H9 (cell line): Measurements from ENCODE around the gene DCN. TPM values are rescaled to one million over a fixed set of nuclear protein-coding genes. Genes with fewer than 3 reads are reported as not detected.

Source experiments
- DNase-seq: peaks from one replicate; pipeline ENCODE4 v3.0.0-alpha.2; 2017
- H2AFZ ChIP-seq: one replicate; pipeline ENCODE4 v1.6.1; 2013; ENCODE audit warnings: mild to moderate bottlenecking, low read length, control low read depth, moderate library complexity
- H2AK5ac ChIP-seq: 2 replicates; pipeline ENCODE4 v1.6.1; 2013; ENCODE audit warnings: low read length, control low read depth, mixed read lengths; ENCODE audit not compliant: insufficient read length
- H2BK120ac ChIP-seq: one replicate; pipeline ENCODE4 v1.6.1; 2013; ENCODE audit warnings: low read depth, mild to moderate bottlenecking, low read length, control low read depth, inconsistent platforms; ENCODE audit not compliant: poor library complexity, severe bottlenecking
- H2BK12ac ChIP-seq: 2 replicates; pipeline ENCODE4 v1.6.1; 2013; ENCODE audit warnings: low read length, control low read depth, mixed read lengths, low read depth; ENCODE audit not compliant: insufficient read length
- H2BK15ac ChIP-seq: 2 replicates; pipeline ENCODE4 v1.6.1; 2013; ENCODE audit warnings: low read depth, low read length, control low read depth
- H2BK20ac ChIP-seq: one replicate; pipeline ENCODE4 v1.6.1; 2013; ENCODE audit warnings: low read depth, mild to moderate bottlenecking, low read length, control low read depth, inconsistent platforms; ENCODE audit not compliant: poor library complexity, severe bottlenecking
- H2BK5ac ChIP-seq: 2 replicates; pipeline ENCODE4 v1.6.1; 2013; ENCODE audit warnings: low read length, control low read depth, mixed read lengths; ENCODE audit not compliant: insufficient read length
- H3K14ac ChIP-seq: 2 replicates; pipeline ENCODE4 v1.6.1; 2013; ENCODE audit warnings: low read length, control low read depth; ENCODE audit not compliant: insufficient read depth
- H3K18ac ChIP-seq: 2 replicates; pipeline ENCODE4 v1.6.1; 2013; ENCODE audit warnings: low read depth, mild to moderate bottlenecking, mixed read lengths, low read length, control low read depth; ENCODE audit not compliant: insufficient read length
- H3K23ac ChIP-seq: 2 replicates; pipeline ENCODE4 v1.6.1; 2013; ENCODE audit warnings: low read length, control low read depth, mixed read lengths, low read depth; ENCODE audit not compliant: insufficient read length
- H3K23me2 ChIP-seq: 2 replicates; pipeline ENCODE4 v1.6.1; 2013; ENCODE audit warnings: low read depth, mild to moderate bottlenecking, mixed read lengths, low read length, control low read depth; ENCODE audit not compliant: insufficient read length, poor library complexity, severe bottlenecking
- H3K27ac ChIP-seq: 2 replicates; pipeline ENCODE4 v1.5.1; 2013; ENCODE audit warnings: low read length, control low read depth, mixed read lengths, low read depth; ENCODE audit not compliant: insufficient read length
- H3K27me3 ChIP-seq: 2 replicates; pipeline ENCODE4 v1.6.1; 2013; ENCODE audit warnings: low read length, control low read depth, inconsistent platforms; ENCODE audit not compliant: insufficient read depth
- H3K4ac ChIP-seq: 2 replicates; pipeline ENCODE4 v1.6.1; 2013; ENCODE audit warnings: low read depth, mild to moderate bottlenecking, control low read depth, inconsistent platforms, low read length, moderate library complexity
- H3K4me1 ChIP-seq: 2 replicates; pipeline ENCODE4 v1.6.1; 2013; ENCODE audit warnings: low read length, control low read depth, inconsistent platforms; ENCODE audit not compliant: insufficient read depth
- H3K4me2 ChIP-seq: 2 replicates; pipeline ENCODE4 v1.6.1; 2013; ENCODE audit warnings: low read length, control low read depth, mixed read lengths; ENCODE audit not compliant: insufficient read length, insufficient read depth
- H3K56ac ChIP-seq: 2 replicates; pipeline ENCODE4 v1.6.1; 2013; ENCODE audit warnings: low read depth, mild to moderate bottlenecking, mixed read lengths, low read length, control low read depth; ENCODE audit not compliant: insufficient read length
- H3K79me1 ChIP-seq: 2 replicates; pipeline ENCODE4 v1.6.1; 2013; ENCODE audit warnings: low read depth, mild to moderate bottlenecking, moderate library complexity, low read length, control low read depth, inconsistent platforms; ENCODE audit not compliant: insufficient read depth, poor library complexity, severe bottlenecking
- H3K79me2 ChIP-seq: 2 replicates; pipeline ENCODE4 v1.6.1; 2013; ENCODE audit warnings: low read length, control low read depth, inconsistent platforms; ENCODE audit not compliant: insufficient read depth
- H3K9ac ChIP-seq: 2 replicates; pipeline ENCODE4 v1.6.1; 2013; ENCODE audit warnings: low read length, control low read depth, mixed read lengths; ENCODE audit not compliant: insufficient read length; ENCODE audit errors: extremely low read depth
- H3K9me3 ChIP-seq: one replicate; pipeline ENCODE4 v1.6.1; 2013; ENCODE audit warnings: low read depth, low read length, inconsistent platforms; ENCODE audit not compliant: control insufficient read depth
- H3T11ph ChIP-seq: one replicate; pipeline ENCODE4 v1.6.1; 2013; ENCODE audit warnings: mild to moderate bottlenecking, low read length, control low read depth, inconsistent platforms
- H4K20me1 ChIP-seq: one replicate; pipeline ENCODE4 v1.6.1; 2013; ENCODE audit not compliant: control insufficient read depth, insufficient read length, insufficient read depth
- H4K5ac ChIP-seq: 2 replicates; pipeline ENCODE4 v1.6.1; 2013; ENCODE audit warnings: low read depth, mild to moderate bottlenecking, mixed read lengths, low read length, control low read depth; ENCODE audit not compliant: insufficient read length
- H4K8ac ChIP-seq: replicated peaks from 2 replicates; pipeline ENCODE4 v1.6.1; 2013; ENCODE audit warnings: low read length, control low read depth, mixed read lengths, low read depth; ENCODE audit not compliant: insufficient read length
- H4K91ac ChIP-seq: 2 replicates; pipeline ENCODE4 v1.6.1; 2013; ENCODE audit warnings: low read depth, mild to moderate bottlenecking, moderate library complexity, mixed read lengths, low read length, control low read depth; ENCODE audit not compliant: insufficient read length
- H3K27ac Mint-ChIP-seq, 3 experiments: 2 replicates in 2 of 3; 3 replicates in 1 of 3; pipeline ENCODE4 v1.8.0; 2020 to 2021; ENCODE audit warnings: mixed read lengths in 3 of 3, mild to moderate bottlenecking in 1 of 3, moderate library complexity in 1 of 3
- H3K27me3 Mint-ChIP-seq: 2 replicates; pipeline ENCODE4 v1.8.0; 2021; ENCODE audit warnings: low read depth, mild to moderate bottlenecking, moderate library complexity, mixed read lengths
- H3K36me3 Mint-ChIP-seq, 3 experiments: 2 replicates in 2 of 3; 3 replicates in 1 of 3; pipeline ENCODE4 v1.8.0; 2020 to 2021; ENCODE audit warnings: low read depth in 3 of 3, mixed read lengths in 3 of 3; ENCODE audit not compliant: insufficient read depth in 1 of 3
- H3K4me1 Mint-ChIP-seq, 2 experiments: 2 replicates each; pipeline ENCODE4 v1.8.0; 2020; ENCODE audit warnings: mixed read lengths in 2 of 2
- H3K4me3 Mint-ChIP-seq, 2 experiments: 2 replicates in 1 of 2; 3 replicates in 1 of 2; pipeline ENCODE4 v1.8.0; 2020 to 2021; ENCODE audit warnings: mild to moderate bottlenecking in 2 of 2, mixed read lengths in 2 of 2, moderate library complexity in 1 of 2
- H3K9me3 Mint-ChIP-seq, 2 experiments: 2 replicates in 1 of 2; 3 replicates in 1 of 2; pipeline ENCODE4 v1.8.0; 2020; ENCODE audit warnings: mild to moderate bottlenecking in 2 of 2, mixed read lengths in 2 of 2, moderate library complexity in 1 of 2
- CTCF ChIP-seq: fragments of 200-600 bp; sonication (generic); conservative IDR thresholded peaks from 3 replicates; pipeline ENCODE4 v1.8.0; 2021; ENCODE audit warnings: antibody characterized with exemption, mild to moderate bottlenecking
- WGBS: extraction: QIAGEN DNeasy Blood & Tissue Kit; methylation state at CpG from one replicate; pipeline ENCODE4 v1.1.7; 2013; ENCODE audit warnings: missing lambda C conversion rate, low lambda C conversion rate, mixed read lengths; ENCODE audit not compliant: insufficient read length; ENCODE audit errors: extremely low coverage; 5-methylcytosine and 5-hydroxymethylcytosine counted together
- total RNA-seq: library from RNA; stranded (reverse); gene quantifications from 2 replicates; pipeline ENCODE4 v1.2.1, GENCODE V29; 2021

The DCN gene
- total RNA-seq, 1 experiment from 2014 or later = not detected

GRCh38 chr12:91098941-91099340, 83.7 kb downstream of the DCN start:
- Histone ChIP-seq H2AFZ (no peak overlapping the region), H3K9me3 (no peaks in the 10 kb centered on the region)

More at GRCh38 chr12:91098941-91099340, 83.7 kb downstream of the DCN start:
- Histone ChIP-seq H2BK5ac (no peak overlapping the region), H3K79me1 (no peaks in the 10 kb centered on the region), H3T11ph (no peak overlapping the region), H2BK15ac (no peak overlapping the region), H2BK120ac (no peak overlapping the region), H3K4me2 (no peak overlapping the region), H3K14ac (no peak overlapping the region), H2AK5ac (no peak overlapping the region), H3K56ac (no peak overlapping the region), H2BK12ac (no peak overlapping the region), H4K5ac (no peak overlapping the region), H4K91ac (no peak overlapping the region), H3K27ac (no peak overlapping the region), H3K23ac (no peak overlapping the region), H3K79me2 (no peaks in the 10 kb centered on the region), H2BK20ac (no peak overlapping the region), H3K23me2 (no peaks in the 10 kb centered on the region), H4K20me1 (no peaks in the 10 kb centered on the region), H3K27me3 (no peaks in the 10 kb centered on the region), H4K8ac (no peak overlapping the region), H3K9ac (no peak overlapping the region), H3K4ac (no peak overlapping the region), H3K18ac (no peak overlapping the region), H3K4me1 (no peaks in the 10 kb centered on the region)
- H3K9me3 Mint-ChIP-seq = no peaks in the 10 kb centered on the region
- no peak for DNase-seq
- H3K27ac Mint-ChIP-seq = no peak overlapping the region
- no peaks in the 10 kb centered on the region for H3K27me3 Mint-ChIP-seq
- no peaks in the 10 kb centered on the region; a peak in 1 of 7 replicates for H3K36me3 Mint-ChIP-seq
- WGBS = no CpG with 5 or more reads among the region's 3 CpGs
- no peak for TF ChIP-seq CTCF
- H3K4me3 Mint-ChIP-seq = no peak overlapping the region
- H3K4me1 Mint-ChIP-seq = peaks cover 0 to 4% of the 10 kb centered on the region in 2 experiments; a peak in 1 of 4 replicates
